ENCODE measurements around the gene IFI27.
"Not testable (repeated sequence)": the region's sequence is repeated elsewhere in the genome, so short reads cannot be mapped to it uniquely, and the experiment has no call there.

IFI27 gene

DNA sequence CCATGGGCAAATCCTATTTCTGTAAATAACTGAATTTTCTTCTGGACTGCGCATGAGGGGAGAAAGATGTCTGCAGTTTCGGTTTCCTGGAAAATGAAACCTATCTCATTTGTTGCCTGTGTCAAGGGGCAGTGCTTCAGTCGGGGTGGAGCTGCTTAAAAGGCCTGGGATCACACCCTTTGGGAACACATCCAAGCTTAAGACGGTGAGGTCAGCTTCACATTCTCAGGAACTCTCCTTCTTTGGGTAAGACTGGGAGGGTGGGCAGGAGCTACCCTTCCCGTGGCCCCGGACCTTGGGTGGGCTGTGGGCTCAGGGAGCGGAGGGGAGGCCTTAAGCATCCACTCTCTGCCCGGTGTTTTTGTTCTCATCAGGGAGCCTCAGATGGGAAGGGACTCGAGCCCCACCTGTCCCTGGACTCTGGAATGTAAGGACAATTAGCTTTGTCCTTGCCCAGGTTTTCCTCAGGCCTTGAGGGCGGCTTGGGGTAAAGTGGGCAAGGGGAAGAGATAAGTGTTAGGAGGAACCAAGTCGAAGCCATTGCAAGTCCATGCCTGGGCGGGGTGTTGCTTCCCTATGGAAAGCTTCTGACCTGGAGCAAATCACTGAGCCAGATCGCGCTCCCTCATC is at the start of gene IFI27:
TSS of gene IFI27 (plus strand) at position 185 of the 630 bp plus-strand sequence.
- Mint-ChIP-seq H3K9me3 (no peaks in the 10 kb centered on the region), H3K4me1 (no peaks in the 10 kb centered on the region), H3K27me3 (peaks cover 8% of the 10 kb centered on the region), H3K27ac (no peak within 1 kb of the TSS), H3K36me3 (ENCODE audit: low read depth) (no peaks in the 10 kb centered on the region), H3K4me3 (no peak within 1 kb of the TSS)
- DNase-seq (no peak), ATAC-seq (no peak)

DNA sequence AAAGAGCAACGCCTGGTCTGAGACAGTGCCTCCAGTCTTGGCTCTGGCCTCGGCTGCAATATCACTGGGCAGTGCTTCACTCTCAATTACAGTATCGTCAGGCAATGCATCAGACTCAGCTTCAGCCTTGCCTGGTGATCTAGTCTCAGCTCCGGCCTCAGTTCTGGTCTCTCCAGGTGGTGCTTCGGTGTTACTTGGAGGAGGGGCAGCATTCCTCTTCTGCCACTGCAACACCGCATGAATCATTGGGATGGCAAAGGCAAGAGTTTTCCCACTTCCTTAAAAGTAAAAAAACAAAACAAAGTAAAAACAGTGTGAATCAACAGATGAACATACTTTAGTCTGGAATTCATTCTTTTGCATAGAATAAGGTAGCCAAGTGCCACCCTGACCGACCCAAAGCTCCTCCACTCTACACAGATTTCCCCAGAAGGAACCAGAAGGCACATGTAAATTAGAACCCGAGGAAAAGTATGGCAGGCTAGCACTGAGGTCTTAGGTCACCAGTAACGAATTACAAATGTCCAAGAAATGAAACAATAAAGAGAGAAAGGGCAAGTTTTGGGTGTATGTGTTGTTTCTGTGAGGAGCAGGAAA is 48.1 kb upstream of the IFI27 start:
- no peak for ATAC-seq
- DNase-seq: no peak
- peaks cover 66% of the 10 kb centered on the region for H3K36me3 Mint-ChIP-seq (ENCODE audit: low read depth)
- no peak overlapping the region for H3K4me3 Mint-ChIP-seq
- peaks cover 63% of the 10 kb centered on the region for H3K4me1 Mint-ChIP-seq
- H3K27ac Mint-ChIP-seq: peak overlapping the region; percentile 20
- H3K9me3 Mint-ChIP-seq: no peaks in the 10 kb centered on the region
- H3K27me3 Mint-ChIP-seq: no peaks in the 10 kb centered on the region

- Mint-ChIP-seq H3K27me3 (no peaks in the 10 kb centered on the region), H3K36me3 (ENCODE audit: low read depth) (peaks cover 72% of the 10 kb centered on the region), H3K4me1 (peaks cover 76% of the 10 kb centered on the region), H3K27ac (peak overlapping the region; percentile 53), H3K9me3 (peaks cover 29% of the 10 kb centered on the region), H3K4me3 (no peak overlapping the region)
- DNase-seq: no peak
- no peak for ATAC-seq
Observed at GRCh38 chr14:94066089-94066676, 44.4 kb upstream of the IFI27 start.

DNA sequence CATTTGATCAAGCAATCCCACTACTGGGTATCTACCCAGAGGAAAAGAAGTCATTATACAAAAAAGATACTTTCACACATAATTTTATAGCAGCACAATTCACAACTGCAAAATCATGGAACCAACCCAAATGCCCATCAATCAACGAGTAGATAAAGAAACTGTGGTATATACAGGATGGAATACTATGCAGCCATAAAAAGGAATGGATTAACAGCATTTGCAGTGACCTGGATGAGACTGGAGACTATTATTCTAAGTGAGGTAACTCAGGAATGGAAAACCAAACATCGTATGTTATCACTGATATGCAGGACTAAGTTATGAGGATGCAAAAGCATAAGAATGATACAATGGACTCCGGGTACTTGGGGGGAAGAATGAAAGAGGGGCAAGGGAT is 38.5 kb upstream of the IFI27 start:
- Mint-ChIP-seq H3K9me3 (peaks cover 53% of the 10 kb centered on the region), H3K4me1 (peaks cover 70% of the 10 kb centered on the region), H3K36me3 (ENCODE audit: low read depth) (peaks cover 90% of the 10 kb centered on the region)
- not testable (repeated sequence) for H3K4me3 Mint-ChIP-seq, ATAC-seq, H3K27me3 Mint-ChIP-seq, H3K27ac Mint-ChIP-seq, DNase-seq

GRCh38 chr14:94074534-94074933 is 36.0 kb upstream of the IFI27 start:
- DNase-seq (no peak), ATAC-seq (no peak)
- H3K9me3 Mint-ChIP-seq: peaks cover 42% of the 10 kb centered on the region
- peaks cover 88% of the 10 kb centered on the region for H3K36me3 Mint-ChIP-seq (ENCODE audit: low read depth)
- H3K4me3 Mint-ChIP-seq: peak overlapping the region; percentile 15
- no peaks in the 10 kb centered on the region for H3K27me3 Mint-ChIP-seq
- no peak overlapping the region for H3K27ac Mint-ChIP-seq
- H3K4me1 Mint-ChIP-seq: peaks cover 66% of the 10 kb centered on the region

DNA sequence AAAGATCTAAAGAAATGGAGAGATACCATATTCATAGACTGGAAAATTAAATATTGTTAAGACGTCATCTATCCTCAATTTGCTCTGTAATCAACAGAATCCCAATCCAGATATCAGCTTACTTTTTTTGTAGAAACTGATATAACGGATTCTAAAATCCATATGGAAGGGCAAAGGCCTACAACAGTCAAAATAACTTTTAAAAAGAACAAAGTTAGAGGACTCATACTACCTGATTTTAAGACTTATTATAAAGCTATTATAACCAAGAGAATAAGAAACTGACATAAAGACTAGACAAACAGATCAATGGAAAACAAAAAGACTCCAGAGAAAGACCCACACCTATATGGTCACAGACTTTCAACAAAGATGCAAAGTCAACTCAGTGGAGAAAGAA is 35.5 kb upstream of the IFI27 start:
- H3K27ac Mint-ChIP-seq: no peak overlapping the region
- peaks cover 39% of the 10 kb centered on the region for H3K9me3 Mint-ChIP-seq
- H3K4me1 Mint-ChIP-seq: peaks cover 68% of the 10 kb centered on the region
- H3K4me3 Mint-ChIP-seq: peak overlapping the region; percentile 99
- H3K27me3 Mint-ChIP-seq: no peaks in the 10 kb centered on the region
- no peak for DNase-seq
- no peak for ATAC-seq
- peaks cover 88% of the 10 kb centered on the region for H3K36me3 Mint-ChIP-seq (ENCODE audit: low read depth)

DNA sequence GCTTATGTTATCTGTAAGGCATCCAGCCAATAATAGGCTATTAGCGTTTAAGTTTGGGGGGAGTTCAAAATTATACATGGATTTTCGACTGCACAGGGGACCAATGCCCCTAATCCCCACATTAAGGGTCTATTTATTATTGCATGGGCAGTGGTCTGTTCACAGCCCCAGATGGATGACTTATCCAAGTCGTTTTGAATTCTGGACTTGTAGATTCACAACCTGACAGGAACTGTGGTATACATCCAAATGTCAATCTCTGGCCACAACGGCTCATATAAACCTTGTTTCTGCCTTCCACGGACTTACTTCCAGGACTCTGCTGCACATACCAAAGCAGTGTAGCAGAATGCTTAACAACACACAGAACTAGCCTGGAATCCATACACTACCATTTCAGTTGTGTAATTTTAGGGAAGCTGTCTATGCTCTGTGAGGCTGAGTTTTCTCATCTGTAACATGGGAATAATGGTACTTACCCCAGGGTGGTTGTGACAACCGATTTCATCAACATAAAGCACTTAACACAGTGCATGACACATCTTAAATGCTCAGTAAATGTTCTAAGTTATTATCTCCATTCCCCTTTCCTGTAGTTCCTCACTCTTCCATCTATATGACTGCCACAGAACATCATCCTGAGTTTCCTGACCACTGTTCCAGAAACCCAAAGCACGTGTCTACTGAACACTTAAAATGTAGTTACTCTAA is 33.3 kb upstream of the IFI27 start:
- peak overlapping the region; percentile 99 for H3K4me3 Mint-ChIP-seq
- H3K27ac Mint-ChIP-seq: peak overlapping the region; percentile 71
- H3K4me1 Mint-ChIP-seq: peaks cover 60% of the 10 kb centered on the region
- peaks cover 71% of the 10 kb centered on the region for H3K36me3 Mint-ChIP-seq (ENCODE audit: low read depth)
- DNase-seq (no peak), ATAC-seq (no peak)
- no peaks in the 10 kb centered on the region for H3K27me3 Mint-ChIP-seq
- peaks cover 23% of the 10 kb centered on the region for H3K9me3 Mint-ChIP-seq

DNA sequence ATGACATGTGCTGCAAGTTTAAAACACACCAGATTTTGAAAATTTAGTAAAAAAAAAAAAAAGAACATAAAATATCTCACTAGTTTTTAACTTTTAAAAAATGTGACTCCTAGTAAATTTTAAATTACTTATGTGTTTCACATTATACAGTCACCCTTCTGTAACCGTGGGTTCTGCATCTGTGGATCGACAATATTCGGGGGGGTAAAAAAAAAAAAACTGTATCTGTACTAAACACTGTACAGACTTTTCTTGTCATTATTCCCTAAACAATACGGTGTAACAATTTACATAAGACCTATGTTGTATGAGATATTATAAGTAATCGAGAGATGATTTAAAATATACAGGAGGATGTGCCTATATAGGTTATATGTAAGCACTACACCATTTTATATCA is 32.7 kb upstream of the IFI27 start:
- no peak for ATAC-seq
- H3K27ac Mint-ChIP-seq: peak overlapping the region; percentile 71

GRCh38 chr14:94079891-94080620 is 30.5 kb upstream of the IFI27 start:
- Mint-ChIP-seq H3K27me3 (no peaks in the 10 kb centered on the region), H3K4me3 (peak overlapping the region; percentile 99), H3K27ac (peak overlapping the region; percentile 99), H3K36me3 (ENCODE audit: low read depth) (peaks cover 51% of the 10 kb centered on the region), H3K9me3 (peaks cover 11% of the 10 kb centered on the region), H3K4me1 (peaks cover 54% of the 10 kb centered on the region)
- ATAC-seq (no peak), DNase-seq (no peak)

More for the DNA sequence above, 32.7 kb upstream of the IFI27 start:
- Mint-ChIP-seq H3K9me3 (peaks cover 21% of the 10 kb centered on the region), H3K4me3 (peak overlapping the region; percentile 99), H3K36me3 (ENCODE audit: low read depth) (peaks cover 68% of the 10 kb centered on the region), H3K27me3 (no peaks in the 10 kb centered on the region), H3K4me1 (peaks cover 62% of the 10 kb centered on the region)
- no peak for DNase-seq

GRCh38 chr14:94080621-94081385 is 29.7 kb upstream of the IFI27 start, which contains the start of the genes DDX24 and IFI27L1:
Gene DDX24, minus strand, starts transcription at chr14:94081202. Its CDS starts 1,460 bp downstream, at chr14:94079742.
Gene IFI27L1, plus strand, starts transcription at chr14:94081310. Its CDS starts 15,628 bp downstream, at chr14:94096938.
- peak within 1 kb of the TSS; percentile 99 for H3K4me3 Mint-ChIP-seq
- H3K27ac Mint-ChIP-seq: peak within 1 kb of the TSS; percentile 99
- ATAC-seq (peak; percentile 98), DNase-seq (peak; percentile 97)
- H3K9me3 Mint-ChIP-seq: peaks cover 4% of the 10 kb centered on the region
- H3K27me3 Mint-ChIP-seq: no peaks in the 10 kb centered on the region
- peaks cover 48% of the 10 kb centered on the region for H3K4me1 Mint-ChIP-seq
- H3K36me3 Mint-ChIP-seq (ENCODE audit: low read depth): peaks cover 43% of the 10 kb centered on the region

- no peaks in the 10 kb centered on the region for H3K27me3 Mint-ChIP-seq
- no peak for ATAC-seq
- H3K4me3 Mint-ChIP-seq: peak overlapping the region; percentile 99
- peaks cover 7% of the 10 kb centered on the region for H3K9me3 Mint-ChIP-seq
- H3K27ac Mint-ChIP-seq: peak overlapping the region; percentile 99
- peak; percentile 4 for DNase-seq
- peaks cover 39% of the 10 kb centered on the region for H3K36me3 Mint-ChIP-seq (ENCODE audit: low read depth)
- peaks cover 43% of the 10 kb centered on the region for H3K4me1 Mint-ChIP-seq
Observed at GRCh38 chr14:94081386-94081820, 29.1 kb upstream of the IFI27 start.

GRCh38 chr14:94087891-94088290 is 22.6 kb upstream of the IFI27 start:
- ATAC-seq (no peak), DNase-seq (no peak)
- Mint-ChIP-seq H3K36me3 (ENCODE audit: low read depth) (peaks cover 3% of the 10 kb centered on the region), H3K9me3 (peaks cover 3% of the 10 kb centered on the region), H3K4me3 (no peak overlapping the region), H3K27me3 (no peaks in the 10 kb centered on the region), H3K27ac (no peak overlapping the region), H3K4me1 (no peaks in the 10 kb centered on the region)

DNA sequence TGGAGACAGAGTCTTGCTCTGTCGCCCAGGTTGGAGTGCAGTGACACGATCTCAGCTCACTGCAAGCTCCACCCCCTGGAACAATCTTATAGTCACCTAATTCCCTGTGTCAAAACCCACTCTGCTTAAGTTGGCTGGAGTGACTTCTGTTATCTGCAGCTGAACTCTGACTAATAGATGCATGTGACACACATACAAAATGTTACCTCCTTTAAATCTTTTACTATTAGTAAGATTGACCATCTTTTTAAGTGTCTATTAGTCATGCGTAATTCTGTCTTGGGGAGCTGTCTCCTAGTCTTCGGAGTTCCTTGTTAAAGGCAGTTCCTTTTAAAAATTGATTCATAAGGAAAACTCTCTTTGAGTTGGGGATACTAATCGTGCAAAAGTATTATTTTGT is 22.0 kb upstream of the IFI27 start:
- Mint-ChIP-seq H3K27me3 (no peaks in the 10 kb centered on the region), H3K27ac (no peak overlapping the region), H3K36me3 (ENCODE audit: low read depth) (peaks cover 2% of the 10 kb centered on the region), H3K4me1 (no peaks in the 10 kb centered on the region), H3K4me3 (no peak overlapping the region), H3K9me3 (peaks cover 3% of the 10 kb centered on the region)
- no peak for ATAC-seq
- no peak for DNase-seq
